SU-DHL-6 (cell line): ENCODE measurements around the gene TMEM163.

Experiments used
- CTCF ChIP-seq: fragments of 200-600 bp; sonication (generic); IDR thresholded peaks from one replicate; pipeline ENCODE4 v1.5.1; 2017; ENCODE audit warnings: antibody characterized with exemption, mild to moderate bottlenecking, low read length, moderate library complexity; ENCODE audit not compliant: insufficient read depth, poor library complexity, severe bottlenecking
- EZH2phosphoT487 ChIP-seq: fragments of 200-600 bp; sonication (generic), shearing (Covaris generic); conservative IDR thresholded peaks from 2 replicates; pipeline ENCODE4 v1.6.1; 2018; ENCODE audit warnings: mild to moderate bottlenecking, antibody characterized with exemption, low read length, moderate library complexity, mixed read lengths

GRCh38 chr2:134570676-134571075, 148.1 kb downstream of the TMEM163 start:
- no peak for TF ChIP-seq CTCF
- TF ChIP-seq EZH2phosphoT487, result no peak
